ENCODE measurements around the gene WIPF1.

WIPF1 gene

DNA sequence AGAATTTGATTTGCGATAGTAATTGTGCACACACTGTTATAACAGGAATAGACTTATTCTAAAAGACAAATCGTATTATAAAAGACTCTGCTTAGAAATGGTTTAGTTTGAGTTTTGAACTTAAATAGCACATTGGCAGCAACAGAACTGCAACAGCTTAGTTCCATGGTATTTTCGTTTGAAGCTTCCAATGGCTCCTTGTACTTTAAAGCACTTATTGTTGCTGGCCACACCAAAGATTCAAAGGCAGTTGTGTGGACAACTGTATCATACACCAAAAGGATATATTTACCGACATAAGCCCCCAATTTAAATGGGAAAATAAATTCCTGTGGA, 627 bp downstream of the WIPF1 start:
- no peak for DNase-seq (ENCODE audit: low read depth in 2 of 2)

DNA sequence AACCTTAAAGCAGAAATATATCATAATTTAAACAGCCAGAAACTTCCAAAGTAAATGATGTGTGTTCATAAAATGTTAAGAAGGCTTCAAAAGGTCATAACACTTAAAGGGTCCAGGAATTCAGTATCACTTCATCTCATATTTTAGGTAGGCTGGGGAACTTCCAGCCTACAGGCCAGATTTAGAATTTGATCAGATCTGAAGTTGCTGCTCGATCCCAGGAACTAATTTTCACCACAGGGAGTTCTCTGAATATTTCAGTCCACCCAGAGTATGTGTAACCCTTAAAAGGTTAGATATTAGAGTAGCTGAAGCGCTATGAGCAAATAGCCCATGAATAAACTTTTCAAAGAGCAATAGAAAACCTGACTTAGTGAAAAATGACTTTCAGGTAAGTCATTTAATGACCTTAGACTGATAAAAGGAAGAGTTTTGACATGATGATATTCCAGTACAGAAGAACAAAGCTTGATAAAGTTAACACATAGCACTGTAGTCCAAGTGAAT, 1.7 kb downstream of the WIPF1 start:
- no peak for DNase-seq (ENCODE audit: low read depth in 2 of 2)

DNA sequence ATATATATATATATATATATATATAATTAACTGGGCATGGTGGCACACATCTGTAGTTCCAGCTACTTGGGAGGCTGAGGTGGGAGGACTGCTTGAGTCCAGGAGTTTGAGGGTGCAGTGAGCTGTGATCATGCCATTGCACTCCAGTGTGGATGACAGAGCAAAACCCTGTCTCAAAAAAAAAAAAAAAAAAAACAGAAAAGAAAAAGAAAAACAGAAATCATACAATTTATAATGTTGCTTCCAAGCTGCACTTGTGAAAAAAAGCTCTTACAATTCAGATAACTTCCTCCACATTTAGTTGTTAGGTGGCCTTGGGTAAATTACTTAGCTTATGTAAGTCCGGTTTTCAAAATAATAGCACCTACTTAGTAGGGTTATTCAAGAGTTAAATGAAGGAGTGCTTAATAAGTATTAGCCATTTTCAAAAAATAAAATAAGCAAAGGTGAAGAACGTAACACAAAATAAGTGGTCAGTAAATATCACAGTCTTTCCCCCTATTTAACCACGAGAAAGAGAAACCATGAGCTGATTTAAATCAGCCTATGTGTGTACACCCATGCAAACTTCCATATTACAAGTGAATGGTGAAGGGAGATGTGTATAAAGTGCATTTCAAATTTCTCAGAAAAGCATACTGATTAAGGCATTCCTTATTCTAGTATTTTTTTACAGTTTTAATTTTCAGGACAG, 2.3 kb downstream of the WIPF1 start:
- no peak for DNase-seq (ENCODE audit: low read depth in 2 of 2)

DNA sequence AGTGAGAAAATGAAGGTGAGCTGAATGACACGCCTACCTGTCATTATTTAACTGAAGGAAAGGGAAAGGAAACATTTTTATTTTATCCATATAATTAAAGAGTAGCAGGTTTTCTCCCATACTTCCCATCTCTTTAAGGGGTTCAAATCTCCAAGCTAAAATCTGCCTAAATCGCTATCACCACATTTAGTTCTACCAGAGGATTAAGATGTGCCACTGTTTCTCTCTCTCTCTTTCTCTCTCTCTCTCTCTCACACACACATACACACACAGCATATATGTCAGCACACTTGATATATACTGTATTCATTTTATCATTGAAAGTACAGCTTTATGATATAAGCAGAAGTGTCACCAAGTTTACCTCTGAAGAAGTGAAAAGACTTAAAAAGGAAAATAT, 3.1 kb downstream of the WIPF1 start:
- DNase-seq (ENCODE audit: low read depth in 2 of 2), result no peak

DNA sequence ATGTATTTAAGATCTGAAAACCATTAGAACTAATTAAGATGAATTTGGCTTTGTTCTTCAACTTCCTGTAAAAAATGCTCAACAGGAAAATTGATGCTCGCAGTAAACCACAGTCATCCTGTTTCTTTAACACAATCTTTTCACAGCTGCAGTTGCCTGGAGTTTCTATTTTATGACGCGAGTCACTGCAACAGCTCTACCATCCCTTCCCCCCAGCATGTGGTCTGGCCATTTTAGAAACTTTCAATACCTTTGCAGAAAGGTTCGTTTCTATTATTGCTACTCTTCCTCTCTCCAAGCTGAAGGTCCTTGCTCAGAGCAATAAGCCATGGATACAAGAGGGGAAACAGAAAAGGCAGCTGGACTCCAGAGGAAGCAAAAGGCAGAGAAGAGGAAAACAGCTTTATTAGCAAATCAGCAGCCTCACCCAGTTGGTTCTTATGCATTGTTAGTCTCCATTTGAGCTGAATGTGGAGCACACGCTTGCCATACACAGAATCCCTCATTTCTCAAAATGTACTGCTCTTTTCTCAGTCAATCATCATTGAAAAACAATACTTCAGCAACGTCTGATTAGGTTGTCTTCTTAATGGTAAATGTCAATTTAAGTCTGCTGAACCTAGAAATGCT, 3.9 kb downstream of the WIPF1 start:
- DNase-seq (ENCODE audit: low read depth in 2 of 2), result peak; percentile 49 to 56

DNA sequence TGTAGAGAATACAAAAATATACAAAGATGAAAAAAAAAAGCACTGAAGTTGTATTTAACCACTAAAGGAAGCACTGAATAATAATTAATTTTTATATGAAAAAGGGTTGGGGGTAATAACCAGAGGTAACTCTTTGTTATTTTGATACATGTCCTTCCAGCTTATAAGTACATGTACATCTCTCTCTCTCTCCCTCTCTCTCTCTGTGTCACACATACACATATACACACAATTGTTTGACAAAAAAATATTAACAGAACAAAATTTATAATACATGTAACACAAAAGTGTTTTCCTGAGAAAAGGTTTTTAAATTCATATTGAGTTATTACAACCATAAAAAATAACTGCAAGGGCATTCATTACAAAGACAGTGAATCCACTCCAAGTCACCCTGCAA, 4.6 kb downstream of the WIPF1 start:
- no peak for DNase-seq (ENCODE audit: low read depth in 2 of 2)

DNA sequence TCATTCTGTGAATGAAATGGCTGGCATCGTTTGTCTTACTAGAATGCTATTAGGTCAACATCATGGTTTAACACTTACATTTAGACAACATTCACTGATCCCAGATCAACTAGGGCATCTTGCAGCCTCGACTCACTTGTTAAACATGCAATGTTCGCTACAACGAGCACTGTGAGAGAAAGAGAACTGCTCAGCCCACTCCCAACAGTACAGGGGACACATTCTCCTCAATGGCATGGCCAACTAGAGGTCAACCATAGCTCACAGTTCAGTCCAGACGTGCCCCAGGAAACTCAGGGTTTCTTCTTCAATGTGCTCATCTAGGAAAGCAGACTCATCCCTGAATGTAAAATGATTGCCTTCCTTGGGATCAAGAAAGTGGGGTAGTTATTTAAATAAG, 5.9 kb downstream of the WIPF1 start:
- no peak for DNase-seq (ENCODE audit: low read depth in 2 of 2)

DNA sequence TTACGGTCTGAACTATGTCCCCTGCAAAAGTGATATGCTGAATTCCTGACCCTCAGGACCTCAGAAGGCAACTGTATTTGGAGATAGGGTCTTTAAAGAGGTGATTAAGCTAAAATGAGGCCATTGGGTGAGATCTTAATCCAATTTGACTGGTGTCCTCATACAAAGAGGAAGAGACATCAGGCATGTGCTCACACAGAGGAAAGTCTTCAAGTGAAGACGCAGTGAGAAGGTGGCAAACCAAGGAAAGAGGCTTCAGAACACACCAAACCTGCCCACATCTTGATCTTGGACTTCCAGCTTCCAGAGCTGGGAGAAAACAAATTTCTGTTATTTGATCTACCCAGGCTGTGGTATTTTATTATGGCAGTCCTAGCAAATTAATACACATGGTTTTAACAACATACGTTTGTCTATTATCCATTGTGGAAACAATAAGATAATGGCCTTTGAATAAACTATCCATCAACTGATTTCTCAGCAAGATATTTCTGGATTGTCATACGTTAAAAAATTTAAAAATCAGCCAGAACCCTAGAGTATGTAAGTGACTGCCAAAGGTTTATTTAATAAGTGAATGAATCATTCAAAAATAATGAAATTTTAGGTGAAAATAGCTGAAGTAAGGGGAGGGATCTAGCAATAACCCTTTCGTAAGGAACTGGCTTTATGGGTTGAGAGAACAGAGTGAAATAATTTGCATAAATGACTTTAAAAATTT, 6.5 kb downstream of the WIPF1 start:
- DNase-seq (ENCODE audit: low read depth in 2 of 2), result no peak

DNA sequence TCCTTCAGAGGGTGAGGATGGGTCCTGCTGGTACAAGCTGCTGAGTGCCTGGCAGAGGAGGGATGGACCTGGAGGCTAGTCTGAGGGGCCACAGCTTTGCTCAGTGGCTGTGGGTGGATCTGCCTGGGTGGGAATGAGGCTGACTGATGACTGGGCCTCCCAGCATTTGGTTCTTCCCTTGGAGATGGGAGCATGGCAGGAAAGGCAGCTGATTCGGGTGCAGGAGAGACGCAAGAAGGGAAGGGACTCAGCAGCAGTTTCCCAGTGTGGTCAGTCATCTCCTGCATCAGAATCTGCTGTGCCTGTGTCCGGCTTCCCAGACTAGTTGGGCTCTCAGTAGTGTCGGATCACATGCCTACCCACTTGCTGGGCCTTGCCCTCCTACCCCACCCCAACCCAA, 7.3 kb downstream of the WIPF1 start:
- no peak for DNase-seq (ENCODE audit: low read depth in 2 of 2)

DNA sequence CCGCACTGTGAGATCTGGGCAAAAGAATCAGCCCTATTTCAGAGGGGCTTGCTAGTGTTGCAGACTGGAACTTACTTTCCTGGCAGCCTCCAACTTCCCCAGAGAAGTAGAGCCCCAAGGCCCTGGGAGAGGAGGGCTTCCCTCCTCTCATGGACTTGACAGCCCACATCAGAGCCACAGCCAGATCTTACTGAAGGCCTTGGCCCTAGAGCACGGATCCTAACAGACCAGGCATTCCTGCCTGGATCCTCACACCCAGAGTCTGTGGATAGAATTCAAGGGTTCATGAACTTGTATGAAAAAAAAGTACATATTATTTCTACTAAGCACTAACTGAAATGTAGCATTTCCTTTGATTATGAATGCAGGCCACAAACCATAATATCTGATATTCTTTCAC, 8.3 kb downstream of the WIPF1 start:
- DNase-seq (ENCODE audit: low read depth in 2 of 2), result no peak

DNA sequence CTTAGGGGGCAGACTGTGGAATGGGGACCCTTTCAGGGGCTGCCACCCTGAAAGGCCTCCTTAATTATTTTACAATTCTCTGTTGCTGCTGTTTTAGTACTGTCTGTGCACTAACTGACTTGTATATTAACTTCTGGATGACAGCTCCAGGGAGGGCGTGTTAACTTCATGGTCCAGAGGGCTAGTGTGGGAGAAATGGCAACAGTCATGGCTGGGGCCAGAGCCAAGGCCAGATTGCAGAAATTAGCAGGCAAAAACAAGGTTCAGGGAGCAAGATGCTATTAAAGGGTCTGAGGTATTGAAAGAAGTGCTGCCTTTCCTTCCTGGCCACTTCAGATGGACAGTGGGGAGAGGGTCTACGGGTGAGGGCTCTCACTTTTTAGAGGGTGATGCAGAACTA, 9.1 kb downstream of the WIPF1 start:
- no peak for DNase-seq (ENCODE audit: low read depth in 2 of 2)

DNA sequence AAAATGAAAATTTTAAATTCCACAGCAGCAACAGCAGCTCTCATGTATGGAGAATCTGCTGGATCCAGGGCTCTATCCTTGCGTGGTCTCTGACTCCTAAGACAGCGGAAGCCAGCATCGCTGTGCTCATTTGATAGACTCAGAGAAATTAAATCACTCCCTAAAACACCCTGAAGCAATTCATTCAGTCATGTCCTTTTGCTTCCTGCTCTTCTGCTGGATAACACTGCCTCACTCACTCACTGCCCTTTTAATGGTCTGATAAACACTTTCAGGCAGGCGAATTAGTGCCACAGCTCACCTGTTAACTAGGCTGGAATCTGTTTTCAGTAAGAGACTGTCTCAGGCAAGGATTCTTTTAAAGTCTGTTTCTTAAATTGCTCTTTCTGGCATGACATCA, 10.0 kb downstream of the WIPF1 start:
- no peak for DNase-seq (ENCODE audit: low read depth in 2 of 2)

DNA sequence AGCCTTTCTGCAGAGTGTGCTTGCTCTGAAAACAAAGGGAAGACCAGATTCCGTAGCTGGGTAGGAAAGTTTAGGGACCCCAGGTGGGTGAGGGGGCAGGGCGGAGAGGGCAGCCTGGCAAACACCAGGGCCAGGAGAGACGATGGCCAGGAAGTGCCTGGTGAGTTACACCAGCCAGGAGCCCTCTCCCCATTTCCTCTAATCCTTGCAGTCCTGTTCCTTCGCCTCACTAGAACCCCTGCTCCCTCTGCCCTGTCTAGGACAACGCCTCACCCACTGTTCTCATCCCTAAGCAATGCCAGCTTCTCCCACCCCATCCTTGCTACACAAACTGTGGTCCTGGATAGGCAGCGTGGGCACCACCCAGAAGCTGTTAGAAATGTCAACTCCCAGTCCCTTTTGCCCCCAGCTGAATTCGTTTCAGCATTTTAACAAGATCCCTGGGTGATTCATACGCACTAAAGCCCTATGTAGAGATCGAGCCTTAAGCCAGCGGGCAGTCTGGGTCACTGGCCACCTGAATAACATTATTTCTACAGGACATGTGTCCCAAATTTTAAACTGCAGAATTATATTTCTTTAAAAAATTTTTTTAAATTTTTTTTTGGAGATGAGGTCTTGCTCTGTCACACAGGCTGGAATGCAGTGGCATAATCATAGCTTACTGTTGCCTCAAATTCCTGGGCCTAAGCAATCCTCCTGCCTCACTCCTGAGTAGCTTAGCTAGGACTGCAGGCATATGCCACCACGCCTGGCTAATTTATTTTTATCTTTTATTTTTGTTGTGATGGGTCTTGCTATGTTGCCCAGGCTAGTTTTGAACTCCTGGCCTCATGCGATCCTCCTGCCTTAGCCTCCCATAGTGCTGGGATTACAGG, 10.9 kb downstream of the WIPF1 start:
- DNase-seq (ENCODE audit: low read depth in 2 of 2), result no peak

DNA sequence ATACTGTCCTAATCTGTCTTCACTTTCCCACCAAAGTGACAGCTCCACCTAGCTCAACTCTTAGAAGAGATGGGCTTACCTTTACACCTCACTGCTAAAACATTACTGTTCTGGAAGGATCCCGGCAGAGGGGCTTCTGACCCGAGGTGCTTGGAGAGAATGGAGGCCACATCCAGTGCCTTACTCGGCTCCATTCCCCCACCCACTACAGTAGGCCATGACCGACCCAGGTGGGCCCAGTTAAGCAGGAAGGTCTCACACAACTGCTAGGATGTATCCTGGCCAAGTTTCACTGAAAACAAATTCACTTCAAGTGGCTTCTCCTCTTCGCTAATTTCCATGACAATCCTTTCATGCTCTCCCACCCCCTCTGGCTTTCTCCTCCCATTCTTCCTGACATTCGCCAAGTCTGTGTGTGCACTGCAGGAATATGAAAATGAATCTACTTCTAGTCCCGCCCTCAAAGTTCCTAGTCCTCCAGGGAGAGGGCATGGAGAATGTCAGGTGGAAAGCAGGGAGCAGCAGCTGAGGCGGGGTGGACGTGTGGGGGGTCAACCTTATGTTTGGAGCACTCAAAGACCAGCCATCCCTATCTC, 11.8 kb downstream of the WIPF1 start:
- no peak for DNase-seq (ENCODE audit: low read depth in 2 of 2)

DNA sequence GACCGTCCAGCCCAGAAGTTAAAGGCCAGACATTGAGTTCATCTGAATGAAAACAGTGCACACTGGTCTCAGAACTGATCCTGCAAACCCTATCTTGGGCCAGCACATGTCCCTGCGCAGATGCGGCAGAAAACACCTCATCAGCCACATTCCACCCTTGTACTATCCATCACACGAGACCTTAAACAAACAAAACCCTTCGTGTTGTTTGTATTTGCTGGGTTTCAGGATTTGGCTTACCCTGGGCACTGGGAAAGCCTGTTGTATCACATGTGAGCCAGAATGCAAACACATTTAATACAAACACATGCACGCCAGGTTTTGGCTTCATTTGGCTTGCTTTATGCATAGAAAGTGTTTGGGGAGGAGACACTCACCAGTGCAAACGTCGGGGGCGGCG, 12.5 kb downstream of the WIPF1 start:
- no peak for DNase-seq (ENCODE audit: low read depth in 2 of 2)

DNA sequence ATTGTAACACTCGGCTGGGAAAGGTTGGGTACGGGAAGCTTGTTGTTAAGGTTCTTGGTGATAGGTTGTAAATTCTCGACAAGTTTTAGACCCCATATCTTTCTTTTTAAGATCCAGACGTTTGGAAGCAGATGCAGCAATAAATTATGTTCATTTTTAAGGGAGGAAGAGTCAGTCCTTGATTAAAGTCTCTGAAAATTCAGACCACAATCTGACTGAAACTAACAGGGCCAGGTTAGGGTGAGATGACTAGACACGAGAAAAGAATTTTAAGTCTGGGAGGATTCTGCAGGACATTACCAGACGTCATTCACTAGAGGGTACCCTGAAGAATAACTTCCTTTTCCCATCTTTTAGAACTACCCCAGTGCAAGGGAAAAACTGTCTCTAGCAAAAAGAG, 16.1 kb downstream of the WIPF1 start:
- DNase-seq (ENCODE audit: low read depth in 2 of 2), result no peak

DNA sequence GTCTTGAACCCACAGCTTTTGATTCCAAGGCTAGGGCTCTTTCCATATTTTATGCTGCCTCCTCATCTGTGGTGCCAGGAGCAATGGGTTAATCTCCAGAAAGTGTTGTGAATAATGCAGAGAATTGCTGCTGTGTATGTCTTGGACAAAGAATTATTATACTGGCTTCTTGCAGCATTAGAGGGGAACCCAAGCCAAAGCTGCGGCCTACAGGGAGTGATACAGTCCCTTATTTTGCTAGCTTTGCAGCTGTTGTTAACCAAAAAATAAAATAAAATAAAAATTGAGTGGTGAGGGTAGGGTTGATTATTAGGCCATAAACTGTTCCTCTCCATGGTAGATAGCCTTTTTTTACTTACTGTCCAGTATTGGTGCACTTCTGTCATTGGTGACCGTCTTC, 16.7 kb downstream of the WIPF1 start:
- DNase-seq (ENCODE audit: low read depth in 2 of 2), result no peak

DNA sequence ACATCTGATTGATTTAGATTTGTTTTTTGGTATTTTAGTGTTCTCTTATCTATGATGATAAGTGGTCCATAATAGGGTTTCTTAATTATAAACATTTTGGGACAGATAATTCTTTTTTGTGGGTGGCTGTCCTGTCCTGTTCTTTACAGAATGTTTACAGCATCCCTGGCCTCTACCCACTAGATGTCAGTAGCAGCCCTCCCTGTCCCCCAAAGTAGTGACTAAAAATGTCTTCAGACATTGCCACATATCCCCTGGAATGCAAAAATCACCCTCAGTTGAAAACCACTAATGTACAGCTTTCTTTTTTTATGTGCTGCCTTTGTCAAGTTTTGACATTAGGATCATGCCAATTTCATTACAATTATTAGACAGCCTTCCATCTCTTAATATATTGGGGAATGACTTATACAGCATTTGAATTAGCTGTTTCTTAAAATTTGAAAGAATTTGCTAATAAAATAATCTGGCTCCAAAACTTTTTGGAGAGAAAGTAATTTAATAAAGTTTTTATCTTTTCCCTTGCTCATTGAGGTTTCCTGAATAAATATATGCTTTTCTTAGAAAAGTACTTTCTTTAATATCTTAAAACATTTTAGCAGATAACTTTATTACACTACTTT, 19.5 kb downstream of the WIPF1 start:
- no peak for DNase-seq (ENCODE audit: low read depth in 2 of 2)

DNA sequence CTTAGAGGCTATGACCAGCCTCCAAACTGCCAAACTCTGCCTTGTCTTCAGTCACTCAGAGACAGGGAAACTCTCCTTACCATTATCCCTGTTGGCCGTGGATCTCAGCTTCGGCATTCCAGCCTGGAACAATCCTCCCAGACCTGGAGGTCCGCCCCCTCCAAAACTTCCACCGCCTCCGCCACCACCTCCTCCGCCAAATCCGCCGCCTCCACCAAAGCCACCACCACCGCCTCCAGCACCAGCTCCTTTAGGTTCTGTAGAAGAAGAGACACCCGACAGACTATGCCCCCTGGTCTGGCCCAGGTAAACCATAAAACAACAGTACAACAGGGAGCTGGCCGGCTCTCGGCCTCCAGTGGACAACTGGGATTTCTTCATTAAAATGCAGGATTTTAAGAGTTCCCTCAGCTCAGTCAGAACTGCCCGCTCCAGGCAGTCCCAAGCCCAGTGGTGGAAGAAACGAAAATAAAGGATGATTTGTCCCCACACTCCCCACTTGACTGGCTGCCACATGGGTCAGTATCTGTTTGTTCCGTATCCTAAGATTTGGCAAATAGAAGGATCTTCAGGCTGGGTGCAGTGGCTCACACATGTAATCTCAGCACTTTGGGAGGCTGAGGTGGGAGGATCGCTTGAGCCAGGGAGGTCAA, 22.4 kb downstream of the WIPF1 start:
- no peak for DNase-seq (ENCODE audit: low read depth in 2 of 2)

DNA sequence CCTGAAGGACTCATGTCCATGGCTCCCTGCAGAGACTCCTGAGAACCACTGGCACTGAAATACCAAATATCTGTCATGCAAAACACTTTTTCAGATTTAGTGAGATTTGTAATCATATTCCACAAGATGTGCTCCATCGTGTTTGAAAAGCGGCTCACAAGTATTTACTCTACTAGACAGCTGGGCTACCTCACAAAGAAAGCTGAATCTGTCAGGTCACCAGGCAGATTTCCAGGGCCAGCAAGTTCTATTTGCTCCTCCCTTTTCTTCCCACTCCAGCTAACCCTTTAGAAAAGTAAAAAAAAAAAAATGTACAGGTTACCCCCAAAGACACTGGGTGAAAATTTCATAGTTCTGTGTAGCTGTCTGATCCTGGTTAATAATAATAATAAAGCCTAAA, 22.9 kb downstream of the WIPF1 start:
- DNase-seq (ENCODE audit: low read depth in 2 of 2), result no peak

DNA sequence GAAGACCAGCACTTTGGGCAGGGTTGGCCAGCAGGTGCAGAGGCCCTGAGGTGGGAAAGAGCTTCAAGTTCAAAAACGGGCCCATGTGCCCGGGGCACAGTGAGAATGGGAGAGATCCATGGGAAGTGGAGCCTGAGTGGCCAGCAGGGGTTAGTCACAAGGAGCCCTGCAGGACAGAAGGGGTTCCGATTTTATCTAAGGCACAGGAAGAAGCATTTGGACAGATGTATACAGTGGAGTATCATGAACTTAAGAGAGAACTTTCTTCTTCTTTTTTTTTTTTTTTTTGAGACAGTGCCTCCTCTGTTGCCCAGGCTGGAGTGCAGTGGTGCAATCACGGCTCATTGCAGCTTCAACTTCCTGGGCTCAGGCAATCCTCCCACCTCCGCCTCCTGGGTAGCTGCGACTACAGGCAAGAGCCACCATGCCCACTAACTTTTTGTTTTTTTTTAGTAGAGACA, 24.0 kb downstream of the WIPF1 start:
- no peak for DNase-seq (ENCODE audit: low read depth in 2 of 2)
